ENCODE measurements around the gene PRDM9.

Gene PRDM9

DNA sequence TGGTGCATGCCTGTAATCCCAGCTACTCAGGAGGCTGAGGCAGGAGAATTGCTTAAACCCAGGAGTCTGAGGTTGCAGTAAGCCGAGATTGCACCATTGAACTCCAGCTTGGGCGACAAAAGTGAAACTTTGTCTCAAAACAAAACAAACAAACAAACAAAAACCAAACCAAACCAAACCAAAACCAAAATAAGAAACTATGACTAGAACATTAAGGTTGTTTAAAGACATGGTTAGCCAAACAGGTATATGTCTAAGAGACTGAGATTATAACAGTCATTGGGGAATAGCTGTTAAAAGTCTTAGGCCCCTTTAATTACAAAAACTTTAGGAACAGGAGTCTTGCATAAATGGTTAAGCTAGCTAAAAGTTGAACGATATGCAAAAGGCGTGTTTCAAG, 63.6 kb downstream of the PRDM9 start:
- POLR2A ChIA-PET = no interaction called here
- no peak for DNase-seq (ENCODE audit: low read depth, low spot score)
- no peak overlapping the region for H3K4me3 ChIP-seq (ENCODE audit: low read depth, low read length)
- TF ChIP-seq, protein P1, sequence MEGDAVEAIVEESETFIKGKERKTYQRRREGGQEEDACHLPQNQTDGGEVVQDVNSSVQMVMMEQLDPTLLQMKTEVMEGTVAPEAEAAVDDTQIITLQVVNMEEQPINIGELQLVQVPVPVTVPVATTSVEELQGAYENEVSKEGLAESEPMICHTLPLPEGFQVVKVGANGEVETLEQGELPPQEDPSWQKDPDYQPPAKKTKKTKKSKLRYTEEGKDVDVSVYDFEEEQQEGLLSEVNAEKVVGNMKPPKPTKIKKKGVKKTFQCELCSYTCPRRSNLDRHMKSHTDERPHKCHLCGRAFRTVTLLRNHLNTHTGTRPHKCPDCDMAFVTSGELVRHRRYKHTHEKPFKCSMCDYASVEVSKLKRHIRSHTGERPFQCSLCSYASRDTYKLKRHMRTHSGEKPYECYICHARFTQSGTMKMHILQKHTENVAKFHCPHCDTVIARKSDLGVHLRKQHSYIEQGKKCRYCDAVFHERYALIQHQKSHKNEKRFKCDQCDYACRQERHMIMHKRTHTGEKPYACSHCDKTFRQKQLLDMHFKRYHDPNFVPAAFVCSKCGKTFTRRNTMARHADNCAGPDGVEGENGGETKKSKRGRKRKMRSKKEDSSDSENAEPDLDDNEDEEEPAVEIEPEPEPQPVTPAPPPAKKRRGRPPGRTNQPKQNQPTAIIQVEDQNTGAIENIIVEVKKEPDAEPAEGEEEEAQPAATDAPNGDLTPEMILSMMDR (IDR thresholded peaks at IDR 0.05; ENCODE audit: insufficient read depth, low read length, missing control alignments) = no peak
- CTCF ChIA-PET = no interaction called here
